NCI-H748 treated with DMSO at 0.1 percent for 48 hours (cell line): Measurements from ENCODE around the gene ZFHX2.
"Not testable (repeated sequence)": the region's sequence is repeated elsewhere in the genome, so short reads cannot be mapped to it uniquely, and the experiment has no call there.

Experiments used
- DNase-seq: peaks from one replicate; lab custom pipeline; 2025; lab: John Stamatoyannopoulos, UW

ZFHX2 gene

GRCh38 chr14:23551266-23552028, at the start of gene ZFHX2:
Gene ZFHX2 (minus strand): TSS chr14:23551765. CDS start chr14:23535325, 16,440 bp downstream.
- peak; percentile 86 for DNase-seq

DNA sequence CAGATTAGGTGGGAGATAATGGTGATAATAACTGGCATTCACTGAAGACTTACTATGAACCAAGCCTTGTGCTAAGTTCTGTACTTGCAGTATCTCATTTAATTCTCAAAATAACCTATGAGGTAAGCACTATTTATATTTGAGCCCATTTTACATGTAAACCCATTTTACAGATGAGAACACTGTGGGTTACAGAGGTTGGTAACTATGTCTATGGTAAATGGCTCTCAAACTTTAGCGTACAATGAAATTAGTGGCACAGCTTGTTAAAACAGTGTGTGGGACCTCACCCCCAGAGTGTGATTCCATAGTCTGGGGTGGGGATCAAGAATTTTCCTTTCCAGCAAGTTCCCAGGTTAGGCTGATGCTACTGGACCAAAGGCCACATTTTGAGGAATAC, 49.2 kb upstream of the ZFHX2 start:
- DNase-seq, result no peak

DNA sequence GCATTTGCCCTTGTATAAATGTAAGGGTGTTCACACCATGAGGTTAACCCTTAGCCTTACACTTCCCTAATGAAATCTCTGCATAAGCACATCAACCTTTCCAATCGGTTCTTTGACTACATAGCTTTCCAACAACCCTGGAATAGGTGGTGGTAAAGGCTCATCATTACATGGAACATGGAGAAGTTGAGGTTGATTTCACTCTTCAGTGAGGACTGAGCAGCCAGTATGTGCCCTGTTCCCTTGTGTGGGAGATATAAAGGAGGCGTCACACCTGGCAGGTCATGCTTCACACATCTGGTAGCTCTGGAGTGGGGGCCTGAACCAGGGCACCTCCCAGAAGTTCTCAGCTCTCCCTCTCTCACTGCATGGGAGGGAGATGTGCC, 48.8 kb upstream of the ZFHX2 start:
- no peak for DNase-seq

DNA sequence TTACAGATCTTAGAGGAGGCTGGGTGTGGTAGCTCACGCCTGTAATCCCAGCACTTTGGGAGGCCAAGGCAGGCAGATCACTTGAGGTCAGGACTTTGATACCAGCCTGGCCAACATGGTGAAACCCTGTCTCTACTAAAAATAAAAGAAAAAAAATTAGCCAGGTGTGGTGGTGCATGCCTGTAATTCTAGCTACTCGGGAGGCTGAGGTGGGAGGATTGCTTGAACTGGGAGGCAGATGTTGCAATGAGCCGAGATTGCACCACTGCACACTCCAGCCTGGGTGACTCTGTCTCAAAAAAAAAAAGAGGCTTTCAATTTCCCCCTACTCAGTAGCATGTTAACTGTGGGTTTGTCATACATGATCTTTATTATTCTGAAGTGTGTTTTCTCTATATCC, 42.6 kb upstream of the ZFHX2 start:
- not testable (repeated sequence) for DNase-seq

DNA sequence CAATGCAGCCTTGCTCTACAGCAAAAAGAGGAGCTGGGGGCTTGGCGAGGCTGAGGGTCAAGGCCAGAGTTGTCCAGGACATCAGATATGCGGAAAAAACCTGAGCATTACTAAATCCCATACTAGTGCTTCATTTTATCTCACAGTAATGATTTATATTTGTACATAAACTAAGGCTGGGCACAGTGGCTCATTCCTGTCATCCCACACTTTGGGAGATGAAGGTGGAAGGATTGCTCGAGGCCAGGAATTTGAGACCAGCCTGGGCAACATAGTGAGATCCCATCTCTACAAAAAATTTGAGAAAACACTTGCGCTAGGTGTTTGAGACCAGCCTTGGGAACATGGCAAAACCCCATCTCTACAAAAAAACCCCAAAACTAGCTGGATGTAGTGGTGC, 38.6 kb upstream of the ZFHX2 start:
- no peak for DNase-seq

- no peak for DNase-seq
These were observed 38.0 kb upstream of the ZFHX2 start for GRCh38 chr14:23589606-23590005.

GRCh38 chr14:23588884-23589598, 37.5 kb upstream of the ZFHX2 start:
- peak; percentile 63 for DNase-seq

- DNase-seq, result not testable (repeated sequence)
These were observed 33.1 kb upstream of the ZFHX2 start for GRCh38 chr14:23584527-23585203.

GRCh38 chr14:23583761-23584526, 32.4 kb upstream of the ZFHX2 start:
- DNase-seq, result not testable (repeated sequence)

GRCh38 chr14:23582906-23583760, 31.6 kb upstream of the ZFHX2 start:
- no peak for DNase-seq

GRCh38 chr14:23580948-23581281, 29.4 kb upstream of the ZFHX2 start:
- DNase-seq, result no peak

GRCh38 chr14:23580152-23580926, 28.8 kb upstream of the ZFHX2 start:
- no peak for DNase-seq

DNA sequence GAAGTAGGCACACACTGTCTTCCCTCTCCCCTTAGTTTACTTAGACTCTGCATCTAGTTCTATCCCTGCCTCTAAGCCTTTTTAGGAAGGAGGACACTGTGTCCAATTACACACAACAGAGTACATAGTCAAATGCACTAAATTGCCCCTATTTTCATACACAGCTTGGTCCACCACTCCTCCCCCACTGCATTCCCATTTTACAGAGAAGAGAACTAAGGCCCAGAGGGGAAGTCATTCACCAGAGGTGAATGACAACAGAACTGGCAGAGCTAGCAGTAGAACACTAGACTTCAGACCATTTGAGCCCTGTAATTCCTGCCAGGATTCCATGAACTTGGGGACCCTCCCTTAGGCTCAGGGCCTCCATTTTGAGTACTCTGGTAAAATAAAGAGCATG, 28.2 kb upstream of the ZFHX2 start:
- DNase-seq, result no peak

DNA sequence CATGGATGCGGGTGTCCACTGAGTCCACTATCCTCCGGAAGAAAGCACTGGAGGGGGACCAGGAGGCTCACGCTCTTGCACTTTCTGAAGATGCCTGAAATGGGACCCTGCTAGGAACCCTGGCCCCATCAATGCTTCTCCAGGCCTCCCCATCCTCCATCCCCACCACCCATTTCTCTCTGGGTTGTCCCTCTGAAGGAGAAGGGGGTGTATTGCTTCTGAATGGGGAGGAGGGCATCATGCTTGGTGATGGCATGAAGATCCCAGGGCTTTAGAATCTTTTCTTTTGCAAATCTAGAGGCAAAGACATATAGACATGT, 27.7 kb upstream of the ZFHX2 start:
- DNase-seq, result no peak

- DNase-seq, result no peak
These were observed 27.2 kb upstream of the ZFHX2 start, which contains the start of gene JPH4 for GRCh38 chr14:23578560-23579310. Gene JPH4 (minus strand): TSS chr14:23578790. CDS start chr14:23577453, 1,337 bp downstream.

GRCh38 chr14:23577710-23578392, 26.3 kb upstream of the ZFHX2 start:
- no peak for DNase-seq

GRCh38 chr14:23577004-23577681, 25.6 kb upstream of the ZFHX2 start:
- no peak for DNase-seq

- peak; percentile 23 for DNase-seq
These were observed 21.9 kb upstream of the ZFHX2 start for GRCh38 chr14:23573384-23574015.
